Uterus (tissue), 2 donors: ENCODE measurements around the gene ZMAT3.

Source experiments
- POLR2A ChIP-seq, 2 donors: fragments of 450-650 bp; IDR thresholded peaks; one replicate each; pipeline ENCODE4 v1.6.1; 2016; ENCODE audit warnings: antibody characterized with exemption in 2 of 2, mild to moderate bottlenecking in 1 of 2, moderate library complexity in 1 of 2
- TF ChIP-seq, protein P1 (sequence below), 4 experiments: fragments of 200-600 bp in 2 of 4; fragments of 450-650 bp in 2 of 4; sonication (generic) in 2 of 4; IDR thresholded peaks; one replicate each; pipeline ENCODE4 v1.5.1; 2016 to 2019; ENCODE audit warnings: antibody characterized with exemption in 4 of 4, mild to moderate bottlenecking in 2 of 4, moderate library complexity in 1 of 4

DNA sequence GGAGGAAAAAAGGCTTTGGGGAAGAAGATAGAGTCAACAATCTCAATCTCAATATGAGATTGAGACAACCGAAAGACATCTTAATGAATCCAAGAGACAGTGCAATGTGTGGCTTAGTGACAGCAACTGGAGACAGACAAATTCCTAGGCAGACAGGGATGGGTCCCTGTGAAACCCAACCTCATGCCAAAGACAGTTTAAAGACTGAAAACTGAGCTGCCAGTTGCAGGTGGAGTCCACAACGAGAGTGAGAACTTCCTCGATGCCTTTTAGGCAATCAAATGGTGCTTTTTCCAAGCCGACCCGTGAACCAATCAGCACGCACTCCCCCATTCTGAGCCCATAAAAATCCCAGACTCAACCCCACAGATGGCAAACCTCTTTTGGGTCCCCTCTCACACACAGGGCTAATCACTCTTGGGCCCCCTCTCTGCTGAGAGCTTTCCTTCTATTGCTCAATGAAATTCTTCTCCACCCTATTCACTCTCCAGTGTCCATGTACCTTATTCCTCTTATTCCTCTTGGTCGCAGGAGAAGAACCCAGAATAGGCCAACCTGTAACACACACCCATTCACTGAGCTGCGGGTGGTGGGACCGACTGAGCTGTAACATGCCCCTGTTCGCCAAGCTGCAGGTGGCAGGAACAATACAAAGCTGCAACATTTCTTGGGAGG is 34.8 kb downstream of the ZMAT3 start:
- TF ChIP-seq, protein P1, sequence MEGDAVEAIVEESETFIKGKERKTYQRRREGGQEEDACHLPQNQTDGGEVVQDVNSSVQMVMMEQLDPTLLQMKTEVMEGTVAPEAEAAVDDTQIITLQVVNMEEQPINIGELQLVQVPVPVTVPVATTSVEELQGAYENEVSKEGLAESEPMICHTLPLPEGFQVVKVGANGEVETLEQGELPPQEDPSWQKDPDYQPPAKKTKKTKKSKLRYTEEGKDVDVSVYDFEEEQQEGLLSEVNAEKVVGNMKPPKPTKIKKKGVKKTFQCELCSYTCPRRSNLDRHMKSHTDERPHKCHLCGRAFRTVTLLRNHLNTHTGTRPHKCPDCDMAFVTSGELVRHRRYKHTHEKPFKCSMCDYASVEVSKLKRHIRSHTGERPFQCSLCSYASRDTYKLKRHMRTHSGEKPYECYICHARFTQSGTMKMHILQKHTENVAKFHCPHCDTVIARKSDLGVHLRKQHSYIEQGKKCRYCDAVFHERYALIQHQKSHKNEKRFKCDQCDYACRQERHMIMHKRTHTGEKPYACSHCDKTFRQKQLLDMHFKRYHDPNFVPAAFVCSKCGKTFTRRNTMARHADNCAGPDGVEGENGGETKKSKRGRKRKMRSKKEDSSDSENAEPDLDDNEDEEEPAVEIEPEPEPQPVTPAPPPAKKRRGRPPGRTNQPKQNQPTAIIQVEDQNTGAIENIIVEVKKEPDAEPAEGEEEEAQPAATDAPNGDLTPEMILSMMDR (IDR thresholded peaks at IDR 0.05) = no peak
- no peak for TF ChIP-seq POLR2A (IDR thresholded peaks at IDR 0.05)
